ENCODE data around the gene S100A3.

S100A3 gene

DNA sequence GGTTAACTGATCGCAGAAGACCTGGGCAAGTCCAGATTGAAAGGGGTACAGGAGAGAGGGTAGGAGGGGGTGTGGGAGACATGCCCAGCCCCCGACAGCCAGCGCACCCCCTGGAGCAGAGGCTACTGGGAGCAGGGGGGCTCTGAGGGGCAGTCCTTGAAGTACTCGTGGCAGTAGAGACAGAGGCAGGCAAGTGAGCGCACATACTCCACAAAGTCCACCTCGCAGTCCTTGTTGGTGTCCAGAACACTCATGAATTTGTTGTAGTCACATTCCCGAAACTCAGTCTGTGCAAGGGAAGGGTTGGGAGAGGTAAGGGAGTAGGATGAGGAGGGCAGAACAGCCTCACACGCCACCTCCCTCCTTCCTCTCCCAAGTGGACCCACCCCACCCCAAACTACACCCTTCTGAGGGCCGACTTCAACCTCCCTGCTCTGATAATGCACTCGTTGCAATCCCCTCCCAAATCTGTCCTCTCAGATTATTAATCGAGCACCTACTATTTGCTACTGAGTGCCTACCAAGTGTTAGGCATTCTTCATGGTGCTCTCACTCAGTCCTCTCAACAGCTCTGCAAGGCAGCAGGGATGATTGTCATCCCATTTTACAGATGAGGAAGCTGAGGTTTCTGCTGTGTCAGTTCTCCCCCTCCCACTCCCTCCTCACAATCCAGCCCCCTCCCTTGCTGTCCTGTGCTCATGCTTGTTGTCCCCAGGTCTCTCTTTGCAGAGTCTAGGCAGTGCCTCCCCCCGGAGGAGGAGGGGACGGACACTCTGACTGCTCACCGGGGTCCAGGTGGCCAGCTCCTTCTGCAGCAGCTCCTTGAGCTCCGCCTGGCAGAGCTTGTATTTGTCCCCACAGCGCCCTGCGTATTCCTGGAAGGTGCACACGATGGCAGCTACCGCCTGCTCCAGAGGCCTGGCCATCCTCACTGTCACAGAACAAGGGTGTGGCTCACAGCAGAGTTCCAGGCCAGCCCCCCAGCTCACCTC, 1.2 kb downstream of the S100A3 start:
- Histone ChIP-seq H3K36me3 (ENCODE audit: low read length) (no peaks in the 10 kb centered on the region), H3F3A (ENCODE audit: insufficient read depth) (no peaks in the 10 kb centered on the region), H3K9me3 (ENCODE audit: insufficient read depth, low read length) (no peaks in the 10 kb centered on the region), H3K27me3 (ENCODE audit: low read length) (no peaks in the 10 kb centered on the region), H3K9ac (ENCODE audit: low read length) (no peak overlapping the region), H3K27ac (ENCODE audit: low read depth, low read length) (no peak overlapping the region), H2AFZ (ENCODE audit: low read depth, low read length, severe bottlenecking) (no peak overlapping the region), H3K79me2 (ENCODE audit: insufficient read depth, low read length) (no peaks in the 10 kb centered on the region), H3K9me2 (replicated peaks; ENCODE audit: insufficient read depth, low read length) (no peaks in the 10 kb centered on the region), H4K20me1 (ENCODE audit: low read depth, low read length) (no peaks in the 10 kb centered on the region), H3K4me3 (ENCODE audit: insufficient read depth, low read length, poor library complexity, severe bottlenecking) (no peak overlapping the region), H3K4me2 (ENCODE audit: low read depth, low read length, poor library complexity, severe bottlenecking) (no peak overlapping the region)
- no peak for TF ChIP-seq EZH2phosphoT487 (conservative IDR thresholded peaks at IDR 0.05; ENCODE audit: low read length)
- TF ChIP-seq, protein P1, sequence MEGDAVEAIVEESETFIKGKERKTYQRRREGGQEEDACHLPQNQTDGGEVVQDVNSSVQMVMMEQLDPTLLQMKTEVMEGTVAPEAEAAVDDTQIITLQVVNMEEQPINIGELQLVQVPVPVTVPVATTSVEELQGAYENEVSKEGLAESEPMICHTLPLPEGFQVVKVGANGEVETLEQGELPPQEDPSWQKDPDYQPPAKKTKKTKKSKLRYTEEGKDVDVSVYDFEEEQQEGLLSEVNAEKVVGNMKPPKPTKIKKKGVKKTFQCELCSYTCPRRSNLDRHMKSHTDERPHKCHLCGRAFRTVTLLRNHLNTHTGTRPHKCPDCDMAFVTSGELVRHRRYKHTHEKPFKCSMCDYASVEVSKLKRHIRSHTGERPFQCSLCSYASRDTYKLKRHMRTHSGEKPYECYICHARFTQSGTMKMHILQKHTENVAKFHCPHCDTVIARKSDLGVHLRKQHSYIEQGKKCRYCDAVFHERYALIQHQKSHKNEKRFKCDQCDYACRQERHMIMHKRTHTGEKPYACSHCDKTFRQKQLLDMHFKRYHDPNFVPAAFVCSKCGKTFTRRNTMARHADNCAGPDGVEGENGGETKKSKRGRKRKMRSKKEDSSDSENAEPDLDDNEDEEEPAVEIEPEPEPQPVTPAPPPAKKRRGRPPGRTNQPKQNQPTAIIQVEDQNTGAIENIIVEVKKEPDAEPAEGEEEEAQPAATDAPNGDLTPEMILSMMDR (IDR thresholded peaks at IDR 0.05; ENCODE audit: insufficient read depth, low read length, poor library complexity, severe bottlenecking) = no peak

DNA sequence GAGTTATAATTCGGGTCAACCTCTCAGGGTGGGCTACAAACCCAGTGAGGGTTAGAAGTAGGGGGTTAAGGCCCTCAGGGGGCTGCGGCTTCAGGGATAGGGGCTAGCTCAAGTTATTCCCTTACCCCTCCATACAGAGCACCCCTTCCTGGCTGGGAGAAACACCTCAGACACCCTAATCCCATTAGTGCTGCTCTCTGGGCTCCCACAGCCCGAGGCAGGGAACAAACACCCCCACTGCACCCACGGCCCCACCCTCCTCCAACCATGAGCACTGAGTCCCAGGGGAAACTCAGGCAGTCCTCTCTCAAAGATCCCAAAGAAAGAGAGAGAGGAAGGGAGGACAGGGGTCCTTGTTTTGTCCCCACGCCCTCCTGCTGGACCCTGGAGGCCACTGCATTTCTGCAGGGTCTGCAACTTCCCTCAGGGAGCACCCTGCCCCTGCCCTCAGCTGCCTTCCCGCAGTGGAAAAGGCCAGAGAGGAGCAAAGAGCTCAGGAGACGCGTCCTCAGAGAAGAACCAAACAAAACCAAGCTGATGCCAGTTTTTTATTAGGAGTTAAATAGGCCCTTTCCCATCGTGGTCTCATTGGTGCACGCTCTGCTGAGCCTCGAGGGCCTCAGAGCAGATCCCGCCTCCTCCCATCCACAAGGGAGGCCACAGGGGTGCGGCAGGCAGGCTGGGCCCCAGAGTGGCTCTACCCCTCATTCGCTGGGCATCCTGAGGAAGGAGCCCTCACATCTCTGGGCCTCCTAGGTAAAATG, 2.1 kb downstream of the S100A3 start:
- H2AFZ ChIP-seq (ENCODE audit: low read depth, low read length, severe bottlenecking) = no peak overlapping the region
- no peaks in the 10 kb centered on the region for H4K20me1 ChIP-seq (ENCODE audit: low read depth, low read length)
- no peak overlapping the region for H3K4me2 ChIP-seq (ENCODE audit: low read depth, low read length, poor library complexity, severe bottlenecking)
- no peaks in the 10 kb centered on the region for H3K36me3 ChIP-seq (ENCODE audit: low read length)
- no peaks in the 10 kb centered on the region for H3K27me3 ChIP-seq (ENCODE audit: low read length)
- H3F3A ChIP-seq (ENCODE audit: insufficient read depth) = no peaks in the 10 kb centered on the region
- TF ChIP-seq, protein P1 (IDR thresholded peaks at IDR 0.05; ENCODE audit: insufficient read depth, low read length, poor library complexity, severe bottlenecking) = no peak
- no peak for TF ChIP-seq EZH2phosphoT487 (conservative IDR thresholded peaks at IDR 0.05; ENCODE audit: low read length)
- H3K9me2 ChIP-seq (replicated peaks; ENCODE audit: insufficient read depth, low read length) = no peaks in the 10 kb centered on the region
- H3K79me2 ChIP-seq (ENCODE audit: insufficient read depth, low read length) = no peaks in the 10 kb centered on the region
- no peak overlapping the region for H3K9ac ChIP-seq (ENCODE audit: low read length)
- no peaks in the 10 kb centered on the region for H3K9me3 ChIP-seq (ENCODE audit: insufficient read depth, low read length)
- no peak overlapping the region for H3K27ac ChIP-seq (ENCODE audit: low read depth, low read length)
- no peak overlapping the region for H3K4me3 ChIP-seq (ENCODE audit: insufficient read depth, low read length, poor library complexity, severe bottlenecking)

DNA sequence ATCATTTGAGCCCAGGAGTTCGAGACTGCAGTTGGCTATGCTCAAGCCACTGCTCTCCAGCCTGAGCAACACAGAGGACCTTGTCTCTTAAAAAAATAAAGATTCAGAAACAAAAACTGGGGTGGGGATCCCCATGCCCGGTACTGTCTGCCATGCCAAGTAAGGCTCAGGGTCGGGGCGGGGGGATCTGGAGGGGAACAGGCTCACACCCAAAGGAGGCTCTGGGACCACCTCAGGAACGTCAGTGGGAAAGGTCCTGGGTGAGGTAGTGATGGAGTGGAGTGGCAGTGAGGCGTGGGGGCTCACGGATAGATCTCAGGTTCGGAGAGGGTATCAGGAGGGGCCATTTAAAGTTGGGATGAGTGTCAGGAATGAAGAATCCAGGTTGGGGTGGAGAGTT, 2.7 kb downstream of the S100A3 start:
- no peaks in the 10 kb centered on the region for H3K9me3 ChIP-seq (ENCODE audit: insufficient read depth, low read length)
- H3K4me2 ChIP-seq (ENCODE audit: low read depth, low read length, poor library complexity, severe bottlenecking) = no peak overlapping the region
- H3K27ac ChIP-seq (ENCODE audit: low read depth, low read length) = no peak overlapping the region
- H3K27me3 ChIP-seq (ENCODE audit: low read length) = no peaks in the 10 kb centered on the region
- TF ChIP-seq, protein P1 (IDR thresholded peaks at IDR 0.05; ENCODE audit: insufficient read depth, low read length, poor library complexity, severe bottlenecking) = no peak
- no peak for TF ChIP-seq EZH2phosphoT487 (conservative IDR thresholded peaks at IDR 0.05; ENCODE audit: low read length)
- no peaks in the 10 kb centered on the region for H3K9me2 ChIP-seq (replicated peaks; ENCODE audit: insufficient read depth, low read length)
- H3K9ac ChIP-seq (ENCODE audit: low read length) = no peak overlapping the region
- no peaks in the 10 kb centered on the region for H3F3A ChIP-seq (ENCODE audit: insufficient read depth)
- no peaks in the 10 kb centered on the region for H4K20me1 ChIP-seq (ENCODE audit: low read depth, low read length)
- H3K79me2 ChIP-seq (ENCODE audit: insufficient read depth, low read length) = no peaks in the 10 kb centered on the region
- H3K36me3 ChIP-seq (ENCODE audit: low read length) = no peaks in the 10 kb centered on the region
- no peak overlapping the region for H3K4me3 ChIP-seq (ENCODE audit: insufficient read depth, low read length, poor library complexity, severe bottlenecking)
- no peak overlapping the region for H2AFZ ChIP-seq (ENCODE audit: low read depth, low read length, severe bottlenecking)

Data from SU-DHL-6 (cell line).